Chondrocyte (in vitro differentiated cells): ENCODE results near the gene OXNAD1. TPM values are rescaled to one million over a fixed set of nuclear protein-coding genes. Genes with fewer than 3 reads are reported as not detected.

ENCODE experiments used
- DNase-seq: peaks from one replicate; pipeline ENCODE4 v3.0.0; 2021; ENCODE audit warnings: mixed read lengths, low spot score
- H3K27ac Mint-ChIP-seq: one replicate; pipeline ENCODE4 v1.8.0; 2021; ENCODE audit warnings: mild to moderate bottlenecking, moderate library complexity, mixed read lengths; ENCODE audit not compliant: unreplicated experiment
- H3K27me3 Mint-ChIP-seq: 2 replicates; pipeline ENCODE4 v1.8.0; 2021; ENCODE audit warnings: low read depth, mixed read lengths
- H3K36me3 Mint-ChIP-seq: 2 replicates; pipeline ENCODE4 v1.8.0; 2021; ENCODE audit warnings: low read depth, mixed read lengths
- H3K4me1 Mint-ChIP-seq: 2 replicates; pipeline ENCODE4 v1.8.0; 2021; ENCODE audit warnings: low read depth, mild to moderate bottlenecking, mixed read lengths
- H3K4me3 Mint-ChIP-seq: one replicate; pipeline ENCODE4 v1.8.0; 2021; ENCODE audit warnings: mild to moderate bottlenecking, moderate library complexity, mixed read lengths; ENCODE audit not compliant: unreplicated experiment
- H3K9me3 Mint-ChIP-seq: 2 replicates; pipeline ENCODE4 v1.8.0; 2021; ENCODE audit warnings: low read depth, mixed read lengths
- total RNA-seq: library from RNA; stranded (reverse); gene quantifications from 3 replicates; pipeline ENCODE4 v1.2.1, GENCODE V29; 2021
- TF ChIP-seq, protein P1 (sequence below): fragments of 200-600 bp; sonication (generic); IDR thresholded peaks from 2 replicates; pipeline ENCODE4 v1.5.0; 2021; ENCODE audit warnings: antibody characterized with exemption, mild to moderate bottlenecking, moderate library complexity

Gene OXNAD1
- total RNA-seq, 1 donor from 2014 or later = 6.7 TPM

DNA sequence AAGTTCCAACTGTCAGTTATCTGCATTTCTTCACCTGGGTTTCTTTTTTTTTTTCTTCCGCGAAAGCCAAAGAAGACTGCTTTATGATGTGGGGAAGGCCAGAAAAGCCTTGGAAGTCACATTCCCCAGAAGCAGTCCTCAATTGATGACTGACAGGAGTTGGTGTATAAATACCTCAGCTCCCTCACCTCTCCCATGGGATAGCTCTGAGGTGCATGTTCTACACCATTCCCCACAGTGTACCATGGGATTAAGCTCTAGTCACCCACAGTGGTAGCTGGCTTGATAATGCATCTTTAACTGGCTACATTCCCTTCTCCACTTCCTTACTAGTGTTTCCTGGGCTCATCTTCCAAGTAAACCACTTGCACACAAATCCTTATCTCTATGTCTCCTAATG lies 30.7 kb upstream of the OXNAD1 start:
- Mint-ChIP-seq H3K27ac (no peak overlapping the region), H3K4me1 (no peaks in the 10 kb centered on the region), H3K36me3 (no peaks in the 10 kb centered on the region), H3K9me3 (peaks cover 3% of the 10 kb centered on the region), H3K4me3 (no peak overlapping the region), H3K27me3 (no peaks in the 10 kb centered on the region)
- no peak for DNase-seq
- TF ChIP-seq, protein P1, sequence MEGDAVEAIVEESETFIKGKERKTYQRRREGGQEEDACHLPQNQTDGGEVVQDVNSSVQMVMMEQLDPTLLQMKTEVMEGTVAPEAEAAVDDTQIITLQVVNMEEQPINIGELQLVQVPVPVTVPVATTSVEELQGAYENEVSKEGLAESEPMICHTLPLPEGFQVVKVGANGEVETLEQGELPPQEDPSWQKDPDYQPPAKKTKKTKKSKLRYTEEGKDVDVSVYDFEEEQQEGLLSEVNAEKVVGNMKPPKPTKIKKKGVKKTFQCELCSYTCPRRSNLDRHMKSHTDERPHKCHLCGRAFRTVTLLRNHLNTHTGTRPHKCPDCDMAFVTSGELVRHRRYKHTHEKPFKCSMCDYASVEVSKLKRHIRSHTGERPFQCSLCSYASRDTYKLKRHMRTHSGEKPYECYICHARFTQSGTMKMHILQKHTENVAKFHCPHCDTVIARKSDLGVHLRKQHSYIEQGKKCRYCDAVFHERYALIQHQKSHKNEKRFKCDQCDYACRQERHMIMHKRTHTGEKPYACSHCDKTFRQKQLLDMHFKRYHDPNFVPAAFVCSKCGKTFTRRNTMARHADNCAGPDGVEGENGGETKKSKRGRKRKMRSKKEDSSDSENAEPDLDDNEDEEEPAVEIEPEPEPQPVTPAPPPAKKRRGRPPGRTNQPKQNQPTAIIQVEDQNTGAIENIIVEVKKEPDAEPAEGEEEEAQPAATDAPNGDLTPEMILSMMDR = no peak

DNA sequence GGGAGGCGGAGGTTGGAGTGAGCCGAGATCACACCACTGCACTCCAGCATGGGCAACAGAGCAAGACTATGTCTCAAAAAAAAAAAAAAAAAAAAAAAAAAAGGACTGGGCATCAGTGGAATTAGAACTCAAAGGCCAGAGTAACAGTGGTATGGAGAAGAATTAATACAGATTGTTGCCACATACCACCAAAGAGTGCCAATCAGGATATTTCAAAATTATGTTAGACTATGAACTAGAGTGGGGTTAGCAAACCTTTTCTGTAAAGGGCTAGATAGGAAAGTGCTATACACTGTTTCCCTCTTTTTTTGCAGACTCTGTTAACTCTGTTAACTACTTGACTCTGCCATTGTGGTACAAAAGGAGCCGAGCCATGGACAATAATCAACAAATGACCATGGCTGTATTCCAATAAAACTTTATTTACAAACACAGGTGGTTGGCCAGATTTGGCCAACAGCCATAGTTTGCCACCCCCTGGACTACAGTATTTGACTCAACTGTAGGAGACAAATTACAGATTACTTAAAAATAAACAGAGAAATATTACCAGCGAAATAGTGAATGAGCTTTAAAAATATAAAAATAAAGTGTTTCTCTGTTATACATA lies 28.9 kb upstream of the OXNAD1 start:
- DNase-seq = no peak
- Mint-ChIP-seq H3K9me3 (peaks cover 3% of the 10 kb centered on the region), H3K36me3 (no peaks in the 10 kb centered on the region), H3K27me3 (no peaks in the 10 kb centered on the region), H3K4me1 (no peaks in the 10 kb centered on the region), H3K27ac (no peak overlapping the region), H3K4me3 (no peak overlapping the region)
- TF ChIP-seq, protein P1 = no peak

DNA sequence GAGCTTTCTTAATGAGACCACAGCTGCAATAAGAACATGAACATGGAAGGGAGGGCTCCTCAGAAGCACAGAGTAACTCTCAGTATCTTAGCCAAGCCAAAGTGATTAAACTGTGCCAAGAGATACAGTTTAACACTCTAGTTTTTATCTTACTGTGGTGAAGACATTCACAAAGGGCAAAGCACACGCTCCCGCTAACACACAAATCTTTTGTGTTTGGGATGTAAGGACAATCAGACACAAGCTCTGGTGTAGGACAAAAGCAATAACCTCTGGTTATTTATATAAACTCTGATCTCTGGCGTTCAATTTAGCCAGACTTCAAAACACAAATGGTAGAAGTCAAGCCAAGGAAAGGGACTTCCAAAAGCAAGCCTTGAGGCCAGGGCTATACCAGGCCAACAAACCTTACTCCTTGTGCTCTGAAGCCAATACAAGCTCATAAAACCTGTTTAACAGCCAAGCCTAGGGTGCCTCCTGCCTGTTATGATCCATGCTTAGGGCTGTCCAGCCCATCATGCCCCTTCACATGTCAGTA lies 28.1 kb upstream of the OXNAD1 start:
- Mint-ChIP-seq H3K27ac (no peak overlapping the region), H3K36me3 (no peaks in the 10 kb centered on the region), H3K4me3 (no peak overlapping the region), H3K27me3 (no peaks in the 10 kb centered on the region), H3K9me3 (peaks cover 3% of the 10 kb centered on the region), H3K4me1 (no peaks in the 10 kb centered on the region)
- TF ChIP-seq, protein P1 = no peak
- DNase-seq = no peak

DNA sequence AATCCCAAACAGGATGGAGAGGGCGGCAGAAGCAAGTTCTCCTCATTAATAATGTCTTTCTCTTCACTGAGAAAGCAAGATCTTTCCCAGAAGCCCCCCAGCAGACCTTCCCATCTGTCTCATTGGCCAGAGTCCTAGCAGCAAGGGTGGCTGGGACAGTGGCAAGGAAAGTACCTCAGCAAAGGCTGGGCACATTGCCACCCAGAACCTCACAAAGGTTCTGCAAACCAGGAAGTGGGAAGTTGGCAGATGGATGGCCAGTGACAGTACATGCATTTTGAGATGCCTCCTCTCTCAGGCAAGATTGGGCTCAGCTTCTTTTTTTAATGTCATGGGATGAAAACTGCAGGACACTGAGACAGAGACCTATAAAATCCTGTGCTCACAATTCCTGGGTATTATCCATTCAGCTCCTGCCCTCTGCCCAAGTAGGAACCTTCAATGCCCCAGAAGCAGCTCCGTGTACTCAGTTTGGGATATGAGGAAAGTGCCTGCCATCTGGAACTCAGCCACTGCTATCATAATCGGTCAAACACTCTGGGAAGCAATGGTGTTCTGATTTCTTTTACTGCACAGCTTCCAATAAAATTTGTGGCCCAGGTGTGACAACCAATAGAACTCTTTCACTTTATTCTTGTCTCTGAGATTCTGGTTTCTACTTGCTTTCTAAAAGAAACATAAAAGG lies 25.8 kb upstream of the OXNAD1 start:
- TF ChIP-seq, protein P1 = no peak
- DNase-seq = no peak
- no peak overlapping the region for H3K4me3 Mint-ChIP-seq
- no peaks in the 10 kb centered on the region for H3K36me3 Mint-ChIP-seq
- H3K27ac Mint-ChIP-seq = no peak overlapping the region
- no peaks in the 10 kb centered on the region for H3K27me3 Mint-ChIP-seq
- peaks cover 5% of the 10 kb centered on the region for H3K4me1 Mint-ChIP-seq
- peaks cover 3% of the 10 kb centered on the region for H3K9me3 Mint-ChIP-seq

DNA sequence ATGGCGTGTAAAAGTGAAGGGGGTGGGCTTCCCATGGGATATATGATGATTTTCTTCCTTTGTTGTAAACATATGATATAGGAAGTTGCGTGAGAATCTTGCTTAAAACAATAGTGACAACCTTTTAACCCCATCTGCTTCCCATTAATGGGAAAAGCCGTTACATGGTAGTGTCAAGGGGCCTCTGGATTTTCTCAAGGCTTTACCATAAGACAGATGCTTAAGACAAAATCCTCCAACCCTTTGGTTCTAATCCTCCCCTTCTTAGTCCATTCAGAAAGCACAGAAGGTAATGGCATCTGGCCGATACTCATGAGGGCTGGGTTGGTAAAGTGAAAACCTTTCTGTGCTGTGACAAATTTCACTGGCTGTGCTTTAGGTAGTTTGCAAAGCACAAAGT lies 25.2 kb upstream of the OXNAD1 start:
- no peak for DNase-seq
- Mint-ChIP-seq H3K36me3 (no peaks in the 10 kb centered on the region), H3K4me1 (peaks cover 7% of the 10 kb centered on the region), H3K4me3 (no peak overlapping the region), H3K27me3 (no peaks in the 10 kb centered on the region), H3K9me3 (no peaks in the 10 kb centered on the region), H3K27ac (no peak overlapping the region)
- TF ChIP-seq, protein P1 = no peak
